Smooth muscle cell of the brain vasculature (primary cell): Measurements from ENCODE around the gene CHST13.

Experiments
- DNase-seq: peaks from one replicate; pipeline ENCODE4 v3.0.0-alpha.2; 2012; ENCODE audit warnings: low read depth, low spot score

The CHST13 gene

DNA sequence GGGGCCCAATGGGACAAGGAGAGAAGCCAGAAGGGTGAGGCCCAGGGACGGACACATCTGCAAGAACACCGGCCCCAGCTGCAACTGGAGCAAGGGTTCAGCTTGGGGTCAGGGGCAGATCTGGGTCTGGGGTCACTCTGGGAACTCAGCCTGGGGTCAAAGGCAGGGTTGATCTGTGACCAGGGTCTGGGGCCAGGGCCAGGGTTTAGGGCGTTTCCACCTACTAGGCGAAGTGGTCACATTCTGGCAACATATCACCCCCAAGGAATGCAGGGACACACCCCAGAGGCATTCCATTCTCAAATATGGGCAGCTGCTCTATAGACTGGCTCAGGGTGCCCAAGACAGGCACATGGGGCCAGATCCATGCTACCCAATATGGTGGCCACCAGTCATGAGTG, 15.4 kb upstream of the CHST13 start:
- DNase-seq = no peak

DNA sequence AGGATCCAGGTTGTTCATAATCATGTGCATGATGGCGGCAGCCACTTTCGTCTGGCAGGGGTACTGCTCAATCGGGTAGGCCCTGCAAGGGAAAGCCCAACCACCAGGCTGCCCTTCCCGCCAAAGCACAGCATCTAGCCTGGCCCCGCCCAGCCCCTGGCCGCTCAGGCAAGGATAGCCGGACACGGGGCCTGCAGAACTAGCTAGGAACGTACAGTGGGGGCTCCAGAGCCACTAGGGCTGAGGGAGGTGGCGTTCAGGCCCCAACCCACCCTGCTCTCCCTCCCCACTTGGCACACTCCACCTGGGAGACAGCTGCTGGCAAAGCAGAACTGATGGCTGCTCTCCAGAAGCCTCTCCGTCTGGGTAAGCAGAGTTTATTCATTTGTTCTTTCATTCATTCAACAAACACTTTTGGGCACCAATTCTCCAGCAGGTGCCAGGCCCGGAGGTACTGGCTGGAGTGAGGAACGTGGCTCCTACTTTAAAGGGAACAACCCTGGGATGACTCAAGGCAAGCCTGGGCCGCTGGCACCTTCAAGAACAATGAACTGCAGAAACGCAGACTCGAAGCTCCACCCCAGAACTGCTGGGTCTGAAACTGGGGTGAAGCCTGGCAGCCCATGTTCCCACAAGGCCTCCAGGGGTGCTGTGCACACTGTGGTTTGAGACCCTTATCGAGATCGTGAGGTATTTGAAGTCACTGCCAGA, 14.2 kb upstream of the CHST13 start:
- no peak for DNase-seq

GRCh38 chr3:126510308-126510910, 13.5 kb upstream of the CHST13 start:
- DNase-seq = no peak

GRCh38 chr3:126511291-126511690, 12.7 kb upstream of the CHST13 start:
- no peak for DNase-seq

DNA sequence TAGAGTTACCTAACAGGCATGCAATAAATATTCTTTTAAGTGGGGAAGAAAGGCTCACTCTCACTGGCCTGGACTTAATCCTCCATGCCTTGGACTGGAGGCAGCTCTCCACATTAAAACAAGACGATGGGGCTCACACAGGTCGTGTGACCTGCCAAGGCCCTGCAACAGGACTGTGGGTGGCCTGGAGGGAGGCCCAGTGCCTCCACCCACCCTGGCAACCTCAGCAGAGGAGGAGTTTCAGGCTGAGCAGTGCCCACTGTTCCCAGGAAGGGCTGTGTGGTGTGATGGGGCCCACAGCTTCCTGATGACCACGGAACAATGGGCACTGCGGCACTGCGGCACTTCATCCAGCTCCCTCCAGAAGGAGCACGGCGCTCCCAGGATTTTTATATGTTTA, 11.9 kb upstream of the CHST13 start:
- no peak for DNase-seq

DNA sequence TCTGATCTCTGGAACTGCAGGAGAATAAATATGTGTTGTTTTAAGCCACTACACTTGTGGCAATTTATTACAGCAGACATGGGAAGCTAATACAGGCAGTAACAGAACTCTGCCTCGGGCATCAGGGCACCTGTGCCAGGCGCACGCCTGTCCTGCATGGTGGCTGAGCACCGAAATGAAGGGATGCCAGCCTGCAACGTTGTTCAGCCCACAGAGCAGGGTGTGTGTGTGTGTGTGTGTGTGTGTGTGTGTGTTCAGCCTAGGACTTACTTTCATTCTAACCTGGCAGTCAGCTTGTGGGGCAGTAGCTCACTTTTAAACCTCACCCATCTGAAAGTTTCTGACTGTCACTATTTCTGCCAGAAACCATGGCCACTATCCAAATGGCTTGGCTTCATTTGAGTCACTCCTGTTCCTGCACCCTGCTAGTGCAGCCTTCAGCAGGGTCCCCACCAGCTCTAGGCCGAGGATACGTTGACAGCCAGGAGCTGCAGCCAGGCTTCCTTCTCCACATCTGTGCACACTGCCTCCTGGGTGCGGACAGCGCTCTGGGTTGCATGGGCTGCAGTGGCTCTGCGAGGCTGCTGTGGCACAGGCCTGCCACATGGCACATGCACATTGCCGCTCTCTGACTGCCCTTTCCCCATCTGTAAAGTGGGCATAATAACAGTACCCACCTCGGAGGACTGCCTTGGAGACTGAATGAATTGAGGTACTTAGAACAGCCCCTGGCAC, 10.9 kb upstream of the CHST13 start:
- no peak for DNase-seq

DNA sequence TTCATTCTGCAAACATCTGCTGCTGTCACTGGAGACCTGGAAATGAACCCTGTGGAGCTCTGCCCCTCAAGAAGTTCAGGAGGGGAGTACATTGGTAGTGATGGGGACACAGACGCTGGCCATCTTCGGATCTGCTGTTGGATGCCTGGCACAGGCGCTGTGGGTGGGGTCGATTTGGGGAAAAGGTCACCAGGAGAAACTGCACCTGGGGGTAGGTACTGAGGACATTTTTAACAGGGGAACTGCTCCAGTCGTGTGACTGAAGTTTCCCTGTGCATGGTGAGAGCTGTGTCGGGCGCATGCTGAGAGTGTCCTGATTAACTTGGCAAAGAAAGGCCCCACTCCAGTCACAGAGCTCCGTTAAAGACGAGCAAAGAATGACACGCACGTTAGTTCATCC, 9.8 kb upstream of the CHST13 start:
- DNase-seq = no peak

- no peak for DNase-seq
These were observed 8.8 kb upstream of the CHST13 start for GRCh38 chr3:126515066-126515706.

DNA sequence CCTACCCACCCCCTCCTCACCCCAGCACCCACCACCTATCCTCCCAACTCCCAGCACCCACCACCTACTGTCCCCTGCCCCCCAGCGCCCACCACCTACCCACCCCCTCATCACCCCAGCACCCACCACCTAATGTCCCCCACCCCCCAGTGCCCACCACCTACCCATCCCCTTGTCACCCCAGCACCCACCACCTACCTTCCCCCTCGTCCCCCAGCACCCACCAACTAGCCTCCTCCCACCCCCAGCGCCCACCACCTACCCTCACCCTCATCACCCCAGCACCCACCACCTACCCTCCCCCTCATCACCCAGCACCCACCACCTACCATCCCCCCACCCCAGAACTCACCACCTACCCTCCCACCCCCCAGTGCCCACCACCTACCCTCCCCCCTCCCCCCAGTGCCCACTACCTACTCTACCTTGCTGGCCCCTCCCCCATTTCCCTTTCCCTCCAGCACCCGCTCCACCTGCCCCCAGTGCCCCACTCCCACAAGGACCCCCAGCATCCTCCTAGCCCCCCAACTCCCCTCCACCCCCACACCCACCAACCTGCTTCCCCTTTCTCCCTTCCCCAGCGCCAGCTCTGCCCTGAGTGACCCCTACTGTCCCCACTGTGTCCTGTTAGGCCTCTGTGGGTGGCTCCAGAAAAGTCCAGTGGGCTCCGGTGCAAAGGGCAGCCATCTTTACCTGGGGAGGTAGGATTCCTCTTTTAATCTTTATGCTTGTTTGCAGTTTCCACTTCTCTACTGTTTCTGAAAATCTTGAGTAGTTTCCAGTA, 7.6 kb upstream of the CHST13 start:
- DNase-seq = no peak

DNA sequence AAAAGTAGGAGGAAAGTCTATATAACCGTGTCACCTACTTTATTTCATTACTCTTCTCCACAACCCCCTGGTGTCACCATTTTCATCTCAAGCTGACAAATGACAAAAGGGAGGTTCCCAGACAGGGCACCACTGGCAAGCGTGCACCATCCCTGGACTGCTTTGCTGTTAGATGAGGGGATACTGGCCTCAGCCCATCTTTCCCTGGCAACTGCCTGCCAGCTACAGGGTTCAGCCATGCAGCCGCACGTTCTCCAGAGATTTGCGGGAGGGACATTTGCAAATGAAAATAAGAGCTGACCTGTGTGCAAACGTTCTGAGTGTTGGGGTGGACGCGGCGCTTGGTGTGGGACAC, 7.0 kb upstream of the CHST13 start:
- no peak for DNase-seq

GRCh38 chr3:126517291-126517951, 6.5 kb upstream of the CHST13 start, which contains the start of gene UROC1:
Gene UROC1 (minus strand): TSS chr3:126517773. CDS start chr3:126517719, 54 bp downstream.
- DNase-seq = no peak

- DNase-seq = no peak
These were observed 5.8 kb upstream of the CHST13 start for GRCh38 chr3:126517986-126518778.

DNA sequence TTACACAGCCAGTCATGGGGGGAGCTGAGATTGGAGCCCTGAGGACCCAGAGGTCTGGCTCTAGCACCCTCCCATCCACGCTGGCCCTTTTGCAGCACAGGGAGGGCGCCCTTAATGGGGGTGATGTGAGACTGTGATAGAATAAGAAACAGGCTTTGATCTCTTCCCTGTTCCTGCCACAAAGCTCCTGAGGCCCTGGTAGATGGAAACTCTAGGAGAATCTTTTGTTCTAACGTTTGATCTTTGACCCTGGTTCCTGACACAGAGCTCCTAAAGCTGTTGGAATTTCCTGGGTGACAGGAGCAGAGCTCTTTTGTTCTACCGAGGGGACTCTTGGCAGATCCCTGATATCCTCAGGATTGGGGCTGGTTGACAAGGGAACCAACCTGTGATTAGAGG, 5.2 kb upstream of the CHST13 start:
- DNase-seq = no peak

DNA sequence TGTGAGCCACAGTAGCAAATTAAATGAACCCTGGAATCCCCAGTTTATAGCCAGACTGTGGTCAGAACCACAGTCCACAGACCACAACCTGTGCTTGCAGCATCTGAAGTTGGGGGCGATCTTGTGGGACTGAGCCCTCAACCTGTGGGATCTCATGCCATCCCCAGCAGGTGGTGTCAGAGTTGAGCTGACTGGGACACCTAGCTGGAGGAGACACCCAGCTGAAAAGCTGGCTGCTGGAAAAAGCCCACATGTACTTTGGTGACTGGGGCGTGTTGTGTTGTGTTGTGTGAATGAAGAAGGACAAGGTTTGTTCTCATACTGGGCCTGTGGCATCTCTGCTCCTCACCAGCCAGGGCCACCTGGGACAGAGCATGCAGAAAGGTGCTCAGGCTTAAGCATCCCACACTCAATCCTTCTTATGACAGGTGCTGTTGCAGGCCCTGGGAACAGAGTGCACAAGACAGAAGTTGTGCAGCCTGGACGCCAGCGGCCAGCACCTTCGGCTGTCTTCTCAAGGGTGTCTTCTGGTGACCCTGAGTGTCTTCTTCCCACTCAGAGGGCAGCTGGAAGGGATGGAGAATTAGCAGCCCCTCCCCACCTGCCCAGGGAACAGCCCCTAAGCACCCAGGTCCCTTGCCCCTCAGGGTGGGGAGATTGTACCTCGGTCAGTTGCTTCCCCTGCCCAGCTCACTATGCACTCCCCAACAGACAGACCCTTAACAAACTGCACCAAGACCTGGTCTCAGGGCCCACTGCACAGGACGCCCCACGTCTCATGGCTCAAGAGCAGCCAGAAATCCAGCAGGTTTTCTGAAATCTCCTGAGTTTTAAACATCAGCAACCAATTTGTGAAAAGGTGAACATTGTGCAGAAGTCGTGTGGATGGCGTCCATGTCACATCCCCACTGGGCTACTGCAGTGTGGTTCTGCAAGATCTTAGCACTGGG, 4.2 kb upstream of the CHST13 start:
- no peak for DNase-seq

DNA sequence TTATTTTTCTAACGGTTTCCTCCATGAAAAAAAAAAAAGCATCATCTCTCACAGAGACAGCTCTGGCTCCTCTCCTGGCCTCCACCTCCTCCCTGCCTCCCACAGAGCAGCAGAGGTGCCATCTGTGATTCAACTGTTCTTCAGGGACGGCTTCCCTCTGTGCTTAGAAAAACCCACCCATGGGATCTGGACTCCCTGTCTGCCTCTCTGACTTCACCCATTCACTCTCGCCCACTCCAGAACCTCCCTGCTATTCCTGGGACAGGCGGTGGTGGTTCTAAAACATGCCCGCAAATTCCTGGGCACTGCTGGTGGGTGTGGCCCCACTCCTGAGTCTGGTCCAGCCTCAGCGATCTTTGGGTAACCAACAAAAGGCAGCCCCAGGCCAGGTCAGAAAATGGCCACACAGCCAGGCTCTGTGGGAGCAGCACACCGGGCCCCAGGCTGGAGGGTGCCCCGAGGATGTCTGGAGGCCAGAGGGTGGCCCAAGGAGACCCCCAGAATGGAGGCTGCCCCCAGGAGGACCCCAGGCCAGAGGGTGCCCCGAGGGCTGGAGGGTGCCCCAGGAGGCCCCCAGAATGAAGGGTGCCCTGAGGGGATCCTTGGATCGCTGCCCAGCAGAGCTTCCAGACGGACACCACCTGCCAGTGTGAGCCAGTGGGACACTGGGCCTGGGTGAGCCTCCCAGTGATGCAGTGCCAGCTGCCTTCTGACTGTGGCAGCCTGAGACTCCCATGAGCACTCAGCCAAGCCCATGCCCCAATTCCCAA, 2.6 kb upstream of the CHST13 start:
- no peak for DNase-seq

DNA sequence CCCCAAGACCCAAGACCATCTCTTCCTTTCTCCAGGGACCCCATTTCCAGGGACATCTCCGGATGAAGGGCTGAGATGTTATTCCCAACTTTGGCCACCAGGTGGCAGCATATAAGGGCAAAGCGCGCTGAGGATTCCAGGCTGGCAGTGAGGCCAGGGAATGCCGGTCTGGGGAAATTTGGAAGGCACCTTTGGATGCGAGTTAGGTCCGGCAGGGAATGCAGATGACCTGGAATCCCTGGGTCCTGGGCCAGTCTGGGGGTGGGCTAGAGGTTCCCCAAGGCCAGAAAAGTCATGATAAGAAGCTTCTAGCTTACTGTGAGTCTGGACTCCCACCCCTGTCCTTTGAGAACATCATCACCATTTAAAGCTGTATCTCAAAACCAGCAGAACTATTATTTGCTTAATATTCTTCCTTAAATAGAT, 1.6 kb upstream of the CHST13 start:
- peak; percentile 7 for DNase-seq

GRCh38 chr3:126524429-126524988, 554 bp downstream of the CHST13 start:
- DNase-seq = no peak
